ENCODE results near the gene HIPK3. TPM values are rescaled to one million over a fixed set of nuclear protein-coding genes. Genes with fewer than 3 reads are reported as not detected.

Gene HIPK3
- total and polyA plus RNA-seq, 9 of the 15 experiments (the other 6 are each of a cell fraction or from before 2014, with no cell fraction given): 2.3 to 19.6 (median 7.5) TPM

GRCh38 chr11:33329705-33330329 lies 72.6 kb downstream of the HIPK3 start (continued):
- TF ChIP-seq RNF219 (CRISPR knock-in tag; IDR thresholded peaks at IDR 0.05): no peak
- no peak for TF ChIP-seq DPF2 (IDR thresholded peaks at IDR 0.05)
- TF ChIP-seq RBM22 (IDR thresholded peaks at IDR 0.05; ENCODE audit: low read depth, low read length, poor library complexity, severe bottlenecking): no peak
- TF ChIP-seq POLR2A (conservative IDR thresholded peaks at IDR 0.05): no peak
- TF ChIP-seq KLF16 (IDR thresholded peaks at IDR 0.05): no peak
- TF ChIP-seq ZNF778 (CRISPR knock-in tag; IDR thresholded peaks at IDR 0.05): no peak
- no peak for TF ChIP-seq DDX20 (tag; IDR thresholded peaks at IDR 0.05; ENCODE audit: low read depth)
- TF ChIP-seq ZBTB12 (CRISPR knock-in tag; IDR thresholded peaks at IDR 0.05): no peak
- no peak for TF ChIP-seq PTBP1 (IDR thresholded peaks at IDR 0.05; ENCODE audit: low read depth, low read length)
- TF ChIP-seq PML (IDR thresholded peaks at IDR 0.05; ENCODE audit: low read length): no peak
- TF ChIP-seq TAF1 (IDR thresholded peaks at IDR 0.05; ENCODE audit: control insufficient read depth, extremely low read depth, insufficient read depth, low read length, severe bottlenecking): no peak
- no peak for TF ChIP-seq GATAD2A (IDR thresholded peaks at IDR 0.05)
- no peak for TF ChIP-seq CREBBP (IDR thresholded peaks at IDR 0.05; ENCODE audit: low read depth, low read length)
- peak; percentile 68 to 85 (median 72) for TF ChIP-seq CTCF (IDR thresholded peaks at IDR 0.05 in 2 of 3, conservative IDR thresholded peaks at IDR 0.05 in 1 of 3; ENCODE audit: insufficient read depth in 2 of 3, low read depth in 1 of 3, low read length in 3 of 3)
- TF ChIP-seq ZNF589 (CRISPR knock-in tag; IDR thresholded peaks at IDR 0.05; ENCODE audit: low read depth): no peak
- no peak for TF ChIP-seq THRAP3 (IDR thresholded peaks at IDR 0.05; ENCODE audit: borderline replicate concordance)
- TF ChIP-seq ZNF584 (CRISPR knock-in tag; IDR thresholded peaks at IDR 0.05; ENCODE audit: low read depth): no peak
